Effector memory CD8-positive, alpha-beta T cell (primary cell): Measurements from ENCODE around the gene RNF207.
A peak's percentile ranks its signal among the peaks of the same experiment; 100 is the strongest.

Experiments used
- ATAC-seq: fragments of 150-1000 bp; cut with Tn5 transposase; replicated peaks from 2 replicates; pipeline ENCODE4 v1.10.0; 2021; ENCODE audit warnings: mild to moderate bottlenecking, moderate library complexity
- DNase-seq, 3 experiments: peaks; one replicate each; pipeline ENCODE4 v3.0.0; 2021
- H3K27ac Mint-ChIP-seq, 2 donors: one replicate each; pipeline ENCODE4 v1.8.0; 2022; ENCODE audit warnings: mild to moderate bottlenecking in 2 of 2, mixed read lengths in 2 of 2, moderate library complexity in 2 of 2
- H3K27me3 Mint-ChIP-seq, 2 donors: one replicate each; pipeline ENCODE4 v1.8.0; 2022; ENCODE audit warnings: mixed read lengths in 2 of 2
- H3K36me3 Mint-ChIP-seq: one replicate; pipeline ENCODE4 v1.8.0; 2022; ENCODE audit warnings: mild to moderate bottlenecking, moderate library complexity, mixed read lengths; ENCODE audit not compliant: insufficient read depth
- H3K4me1 Mint-ChIP-seq, 2 donors: one replicate each; pipeline ENCODE4 v1.8.0; 2022; ENCODE audit warnings: low read depth in 2 of 2, mixed read lengths in 2 of 2
- H3K4me3 Mint-ChIP-seq, 2 donors: one replicate each; pipeline ENCODE4 v1.8.0; 2022; ENCODE audit warnings: mild to moderate bottlenecking in 2 of 2, mixed read lengths in 2 of 2, moderate library complexity in 2 of 2
- H3K9me3 Mint-ChIP-seq, 2 donors: one replicate each; pipeline ENCODE4 v1.8.0; 2022; ENCODE audit warnings: mixed read lengths in 2 of 2
- total RNA-seq, 9 experiments: gene quantifications; one replicate each; lab custom pipeline; 2026; lab: John Stamatoyannopoulos, UW

The RNF207 gene, protein sequence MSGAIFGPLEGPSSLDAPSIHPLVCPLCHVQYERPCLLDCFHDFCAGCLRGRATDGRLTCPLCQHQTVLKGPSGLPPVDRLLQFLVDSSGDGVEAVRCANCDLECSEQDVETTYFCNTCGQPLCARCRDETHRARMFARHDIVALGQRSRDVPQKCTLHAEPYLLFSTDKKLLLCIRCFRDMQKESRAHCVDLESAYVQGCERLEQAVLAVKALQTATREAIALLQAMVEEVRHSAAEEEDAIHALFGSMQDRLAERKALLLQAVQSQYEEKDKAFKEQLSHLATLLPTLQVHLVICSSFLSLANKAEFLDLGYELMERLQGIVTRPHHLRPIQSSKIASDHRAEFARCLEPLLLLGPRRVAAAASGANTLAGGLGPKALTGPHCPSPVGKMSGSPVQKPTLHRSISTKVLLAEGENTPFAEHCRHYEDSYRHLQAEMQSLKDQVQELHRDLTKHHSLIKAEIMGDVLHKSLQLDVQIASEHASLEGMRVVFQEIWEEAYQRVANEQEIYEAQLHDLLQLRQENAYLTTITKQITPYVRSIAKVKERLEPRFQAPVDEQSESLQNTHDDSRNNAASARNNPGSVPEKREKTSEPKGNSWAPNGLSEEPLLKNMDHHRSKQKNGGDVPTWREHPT
- total RNA-seq, result 2.4 to 24.5 (median 9.8) reads per million in 9 experiments

DNA sequence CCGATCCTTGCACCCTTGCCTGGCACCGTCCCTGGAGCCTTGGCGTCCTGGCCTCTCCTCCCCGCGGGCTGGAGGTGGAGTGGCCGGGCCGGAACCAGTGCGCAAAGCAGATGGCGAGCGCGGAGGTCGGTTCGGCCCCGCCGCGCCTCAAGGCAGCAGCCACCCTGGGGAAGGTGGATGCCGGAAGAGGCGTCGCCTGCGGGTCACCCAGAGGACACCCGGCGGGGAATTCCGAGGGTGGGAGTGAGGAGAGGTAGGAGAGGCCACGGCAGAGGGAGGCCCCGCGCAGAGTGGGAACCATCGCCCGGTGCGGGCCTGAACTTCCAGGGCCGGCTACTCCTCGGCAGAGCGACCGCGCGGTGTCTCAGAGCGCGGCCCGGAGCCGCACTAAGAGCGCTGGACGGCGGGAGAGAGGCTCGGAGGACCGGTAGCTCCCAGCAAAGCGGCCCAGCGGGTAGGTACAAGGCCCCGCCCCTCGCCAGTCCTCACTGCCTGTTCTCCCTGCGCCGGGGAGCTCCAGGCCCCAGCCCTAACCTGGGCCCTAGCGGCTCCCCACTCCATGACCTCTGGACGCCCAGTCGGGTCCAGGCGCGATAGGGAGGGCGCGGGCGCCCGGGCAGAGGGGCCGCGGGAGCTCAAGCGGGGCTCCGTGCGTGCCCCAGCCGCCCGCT is at the start of gene RNF207:
Gene RNF207, plus strand, starts transcription at position 271 of the 671 bp plus-strand sequence. CDS start 417 bp downstream, outside the sequence.
- Mint-ChIP-seq H3K27me3 (peaks cover 0 to 6% of the 10 kb centered on the region in 2 donors), H3K27ac (peak within 1 kb of the TSS in 1 of 2 donors; percentile 23), H3K4me1 (peaks cover 0 to 10% of the 10 kb centered on the region in 2 donors)

DNA sequence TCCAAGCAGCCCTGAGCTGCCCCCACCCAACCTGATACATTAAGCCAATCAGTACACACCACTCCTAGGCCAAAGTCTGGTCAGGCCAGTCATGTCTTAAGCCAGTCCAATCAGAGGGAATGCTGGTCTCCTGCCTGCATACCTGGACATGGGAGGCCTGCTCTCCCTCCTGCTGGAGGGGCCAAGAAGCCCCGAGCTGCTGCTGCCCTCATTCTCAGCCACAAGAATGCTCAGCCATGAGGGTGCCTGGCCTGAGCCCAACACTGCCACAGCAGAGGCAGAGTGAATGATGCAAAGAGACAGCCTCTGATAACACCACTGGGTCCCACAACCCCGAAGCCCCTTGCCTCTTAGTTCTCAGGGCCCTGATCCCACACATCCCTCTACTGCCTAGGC is 48.8 kb upstream of the RNF207 start:
- H3K4me1 Mint-ChIP-seq, result peaks cover 0 to 7% of the 10 kb centered on the region in 2 donors
- no peaks in the 10 kb centered on the region for H3K36me3 Mint-ChIP-seq
- no peak for ATAC-seq
- no peaks in the 10 kb centered on the region for H3K9me3 Mint-ChIP-seq
- no peak for DNase-seq
- no peak overlapping the region for H3K27ac Mint-ChIP-seq
- no peak overlapping the region for H3K4me3 Mint-ChIP-seq
- peaks cover 26 to 46% of the 10 kb centered on the region in 2 donors for H3K27me3 Mint-ChIP-seq

More for the DNA sequence above, at the start of gene RNF207:
- Mint-ChIP-seq H3K9me3 (no peaks in the 10 kb centered on the region), H3K4me3 (peak within 1 kb of the TSS; percentile 67 to 75), H3K36me3 (peaks cover 3% of the 10 kb centered on the region)
- DNase-seq (peak; percentile 41 to 56 (median 56)), ATAC-seq (peak; percentile 87)

DNA sequence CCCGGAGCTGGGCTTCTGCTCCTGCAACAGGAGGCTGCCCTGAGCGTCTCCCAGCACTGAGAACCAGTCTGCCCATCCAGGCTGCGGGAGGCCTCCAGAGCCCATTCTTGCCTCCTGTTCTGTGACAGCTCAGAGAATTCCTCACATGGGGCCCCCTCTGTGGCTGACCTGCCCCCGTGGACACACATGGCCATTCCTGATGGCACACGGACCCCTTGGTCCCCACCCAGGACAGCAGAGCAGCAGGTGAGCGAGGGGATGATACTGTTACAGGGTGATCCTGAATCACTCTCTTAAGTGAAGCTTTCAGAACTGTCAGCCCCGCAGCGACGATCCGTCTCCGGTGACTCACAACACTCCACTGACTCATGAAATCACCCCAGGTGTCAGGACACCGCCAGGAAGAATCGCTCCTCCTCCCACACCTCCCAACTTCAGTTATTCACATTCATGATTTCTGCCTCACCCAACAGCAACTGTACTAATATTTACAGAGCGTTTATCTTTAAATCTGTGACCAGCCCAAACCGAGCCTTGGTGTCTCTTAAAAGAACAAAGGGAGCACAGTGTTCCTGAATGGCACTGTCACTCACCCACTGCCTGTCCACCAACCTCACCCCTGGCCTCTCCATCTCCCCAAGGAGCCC is 48.3 kb upstream of the RNF207 start:
- Mint-ChIP-seq H3K36me3 (no peaks in the 10 kb centered on the region), H3K4me1 (peaks cover 0 to 7% of the 10 kb centered on the region in 2 donors), H3K27ac (no peak overlapping the region), H3K27me3 (peaks cover 31 to 52% of the 10 kb centered on the region in 2 donors), H3K4me3 (no peak overlapping the region), H3K9me3 (no peaks in the 10 kb centered on the region)
- DNase-seq, result no peak
- ATAC-seq, result no peak

DNA sequence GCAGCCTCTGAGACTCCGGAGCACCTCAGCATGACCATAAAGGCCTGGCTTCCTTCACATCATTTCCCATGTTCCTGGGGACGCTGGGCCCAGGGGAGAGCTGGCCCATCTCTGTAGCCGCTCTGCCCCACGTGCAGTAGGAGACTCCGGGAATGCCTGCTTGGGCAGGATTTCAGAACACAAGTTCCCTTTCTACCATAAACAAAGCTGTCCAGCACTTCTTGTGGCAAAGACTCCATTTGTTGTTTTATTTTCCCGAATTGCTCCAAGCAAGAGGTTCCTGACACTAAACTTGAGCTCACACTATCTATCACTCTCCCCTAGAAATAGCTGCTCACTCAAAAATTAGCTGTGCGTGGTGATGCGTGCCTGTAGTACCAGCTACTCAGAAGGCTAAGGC is 47.7 kb upstream of the RNF207 start:
- peaks cover 0 to 7% of the 10 kb centered on the region in 2 donors for H3K4me1 Mint-ChIP-seq
- DNase-seq (no peak), ATAC-seq (no peak)
- no peak overlapping the region for H3K4me3 Mint-ChIP-seq
- no peaks in the 10 kb centered on the region for H3K9me3 Mint-ChIP-seq
- H3K27me3 Mint-ChIP-seq, result peaks cover 32 to 52% of the 10 kb centered on the region in 2 donors
- no peaks in the 10 kb centered on the region for H3K36me3 Mint-ChIP-seq
- no peak overlapping the region for H3K27ac Mint-ChIP-seq

DNA sequence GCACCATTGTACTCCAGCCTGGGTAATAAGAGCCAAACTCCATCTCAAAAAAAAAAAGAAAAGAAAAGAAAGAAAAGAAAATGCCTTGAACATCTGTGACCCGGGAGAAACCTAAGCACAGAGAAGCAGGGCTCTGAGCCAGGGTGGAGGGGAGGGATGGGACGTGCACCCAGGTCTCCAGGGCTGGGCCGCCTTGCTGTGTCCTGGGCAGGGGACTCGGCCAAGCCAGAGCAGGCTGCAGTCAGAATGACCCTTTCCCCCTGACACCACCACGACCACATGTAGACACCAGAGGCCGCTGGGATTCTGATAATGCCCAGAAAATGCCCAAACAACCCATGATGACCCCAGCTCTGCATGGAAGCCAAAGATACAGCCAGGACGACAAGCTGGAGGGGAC is 43.6 kb upstream of the RNF207 start:
- Mint-ChIP-seq H3K36me3 (no peaks in the 10 kb centered on the region), H3K9me3 (no peaks in the 10 kb centered on the region), H3K4me3 (no peak overlapping the region), H3K4me1 (peaks cover 0 to 3% of the 10 kb centered on the region in 2 donors), H3K27ac (no peak overlapping the region), H3K27me3 (peaks cover 61 to 85% of the 10 kb centered on the region in 2 donors)
- no peak for ATAC-seq
- DNase-seq, result no peak

DNA sequence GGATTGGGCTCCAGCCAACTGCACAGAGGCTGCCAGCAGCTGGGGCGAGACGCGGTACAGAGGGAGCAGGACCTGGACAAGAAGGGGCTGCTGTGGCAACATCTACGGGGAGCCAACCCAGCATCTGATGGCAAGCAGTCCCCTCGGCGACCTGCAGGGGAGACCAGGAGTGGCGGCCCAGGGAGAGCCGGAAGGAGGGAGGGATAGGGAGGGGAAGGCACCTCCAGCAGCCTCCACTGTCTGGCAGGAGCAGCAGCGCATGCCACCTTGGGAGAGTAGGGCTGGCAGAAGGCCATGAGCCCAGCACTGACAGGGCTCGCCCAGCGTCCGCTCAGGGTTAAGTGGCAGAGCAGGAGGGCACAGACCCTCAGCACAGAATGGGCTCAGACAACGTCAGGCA is 43.1 kb upstream of the RNF207 start:
- H3K4me1 Mint-ChIP-seq, result no peaks in the 10 kb centered on the region
- ATAC-seq, result no peak
- no peaks in the 10 kb centered on the region for H3K9me3 Mint-ChIP-seq
- peaks cover 64 to 85% of the 10 kb centered on the region in 2 donors for H3K27me3 Mint-ChIP-seq
- no peaks in the 10 kb centered on the region for H3K36me3 Mint-ChIP-seq
- no peak overlapping the region for H3K4me3 Mint-ChIP-seq
- H3K27ac Mint-ChIP-seq, result no peak overlapping the region
- DNase-seq, result no peak

DNA sequence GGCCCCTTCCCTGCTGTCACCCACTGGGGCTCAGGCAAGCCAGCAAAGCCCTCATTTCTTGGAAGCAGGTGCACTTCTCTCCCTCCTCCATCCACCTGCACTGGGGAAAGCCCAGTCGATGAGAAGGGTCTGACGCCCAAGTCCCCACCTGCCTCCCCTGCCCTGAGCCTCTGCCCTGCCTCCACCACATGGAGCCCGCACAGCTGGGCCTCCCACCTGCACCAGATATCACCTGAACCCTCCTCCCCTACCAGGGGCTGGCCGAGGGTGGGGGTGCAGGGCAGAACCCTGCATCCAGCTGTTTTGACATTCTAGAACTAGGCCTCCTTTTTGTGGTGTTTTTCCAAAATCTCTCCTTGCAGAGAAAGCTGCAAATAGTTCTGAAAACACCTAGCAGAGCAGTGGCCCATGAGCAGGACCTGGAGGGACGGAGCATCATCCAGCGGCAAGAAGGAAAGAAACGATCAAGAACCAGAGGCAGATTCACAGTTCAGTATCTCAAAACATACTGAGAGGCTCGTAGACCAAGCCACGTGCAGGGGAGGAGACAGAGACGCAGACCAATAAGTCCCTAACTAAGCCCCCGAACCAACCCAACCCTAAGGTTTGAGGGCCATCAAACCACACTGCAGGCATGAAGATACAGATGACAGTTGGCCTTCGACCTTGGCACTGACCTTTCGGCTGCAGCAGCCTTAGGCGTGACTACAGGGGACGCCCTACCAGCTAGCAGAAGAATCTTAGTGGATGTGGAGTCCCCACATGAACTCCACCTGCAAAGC is 42.5 kb upstream of the RNF207 start:
- Mint-ChIP-seq H3K4me1 (no peaks in the 10 kb centered on the region), H3K9me3 (no peaks in the 10 kb centered on the region), H3K27ac (no peak overlapping the region), H3K4me3 (no peak overlapping the region), H3K27me3 (peaks cover 70 to 85% of the 10 kb centered on the region in 2 donors), H3K36me3 (no peaks in the 10 kb centered on the region)
- no peak for DNase-seq
- ATAC-seq, result no peak

DNA sequence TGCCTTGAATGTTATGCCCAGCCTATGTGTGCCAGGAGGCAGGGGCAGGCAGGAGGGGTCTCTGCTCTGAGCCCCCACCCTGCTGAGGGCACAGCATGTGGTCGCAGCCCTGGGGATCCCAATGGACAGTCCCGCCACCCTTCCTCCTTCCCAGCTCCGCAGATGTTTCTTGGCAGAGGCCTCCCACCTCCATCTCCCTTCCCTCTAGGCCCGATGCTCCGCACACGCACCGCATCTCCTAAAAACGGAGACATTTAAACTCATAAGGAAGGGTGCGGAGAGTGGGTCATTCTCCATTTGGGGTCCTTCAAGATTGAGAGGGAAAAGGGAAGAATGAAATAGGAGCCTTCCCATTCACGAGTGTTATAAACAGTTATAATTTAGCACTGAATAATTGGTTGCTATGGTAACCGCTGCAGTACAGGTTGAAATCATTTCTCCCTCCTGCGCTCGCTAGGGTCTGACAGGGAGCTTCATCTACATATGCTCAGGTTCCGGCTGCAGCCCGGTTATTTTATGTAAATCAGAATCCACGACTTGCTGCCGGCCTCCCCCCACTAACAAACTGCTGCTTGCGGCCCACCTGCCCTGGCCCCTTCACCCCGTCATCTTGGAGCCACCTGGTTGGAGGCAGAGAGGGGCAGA is 41.8 kb upstream of the RNF207 start:
- Mint-ChIP-seq H3K27ac (no peak overlapping the region), H3K27me3 (peaks cover 71 to 85% of the 10 kb centered on the region in 2 donors), H3K4me3 (no peak overlapping the region), H3K36me3 (no peaks in the 10 kb centered on the region), H3K4me1 (no peaks in the 10 kb centered on the region), H3K9me3 (no peaks in the 10 kb centered on the region)
- no peak for DNase-seq
- ATAC-seq, result no peak

DNA sequence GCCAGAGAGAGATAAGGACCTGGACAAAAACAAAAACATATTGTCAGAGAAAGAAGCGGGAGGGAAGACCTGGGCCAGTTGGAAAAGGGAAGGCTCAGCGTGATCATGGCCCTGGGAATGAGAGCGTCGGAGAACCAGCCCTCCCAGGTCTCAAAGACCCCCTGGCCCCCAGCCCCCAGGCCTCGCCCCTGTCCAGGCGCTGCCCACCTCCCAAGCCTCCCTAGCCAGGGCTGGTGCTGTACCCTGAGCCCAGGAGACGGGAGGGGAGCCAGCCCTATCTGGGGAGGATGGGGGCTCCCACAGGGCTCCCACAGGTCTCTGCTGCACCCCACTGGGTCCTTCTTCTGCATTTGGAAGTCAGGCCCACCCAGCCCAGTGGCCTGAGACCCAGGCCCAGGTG is 40.9 kb upstream of the RNF207 start:
- H3K9me3 Mint-ChIP-seq, result no peaks in the 10 kb centered on the region
- no peaks in the 10 kb centered on the region for H3K36me3 Mint-ChIP-seq
- no peaks in the 10 kb centered on the region for H3K4me1 Mint-ChIP-seq
- H3K4me3 Mint-ChIP-seq, result no peak overlapping the region
- H3K27me3 Mint-ChIP-seq, result peaks cover 61 to 85% of the 10 kb centered on the region in 2 donors
- no peak for ATAC-seq
- no peak overlapping the region for H3K27ac Mint-ChIP-seq
- no peak for DNase-seq

DNA sequence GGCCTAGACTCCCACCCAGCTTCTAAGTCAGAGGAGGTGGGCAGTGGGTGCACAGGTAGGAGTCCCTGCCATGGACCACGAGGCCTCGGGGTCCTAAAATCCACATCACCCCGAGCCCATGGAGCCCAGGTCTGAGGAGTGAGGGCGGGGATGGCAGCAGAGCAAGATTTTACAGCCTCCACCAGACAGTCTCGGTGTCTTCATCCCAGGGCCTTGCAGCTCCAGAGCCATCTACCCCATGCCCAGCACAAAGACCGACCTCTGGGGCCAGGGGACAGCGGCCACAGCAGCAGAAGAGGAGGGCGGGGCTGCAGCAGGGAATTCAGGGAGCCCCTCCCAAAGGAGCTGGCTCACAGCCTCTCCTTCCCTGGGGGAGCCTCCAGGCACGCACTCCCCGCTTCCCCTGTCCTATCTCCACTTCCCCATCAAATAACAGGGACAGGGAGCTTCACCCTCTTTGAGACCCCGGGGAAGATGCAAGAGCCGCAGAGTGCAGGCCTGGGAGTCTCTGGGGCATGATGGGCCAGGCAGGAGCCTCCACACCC is 40.4 kb upstream of the RNF207 start:
- DNase-seq, result no peak
- no peak overlapping the region for H3K4me3 Mint-ChIP-seq
- no peaks in the 10 kb centered on the region for H3K36me3 Mint-ChIP-seq

DNA sequence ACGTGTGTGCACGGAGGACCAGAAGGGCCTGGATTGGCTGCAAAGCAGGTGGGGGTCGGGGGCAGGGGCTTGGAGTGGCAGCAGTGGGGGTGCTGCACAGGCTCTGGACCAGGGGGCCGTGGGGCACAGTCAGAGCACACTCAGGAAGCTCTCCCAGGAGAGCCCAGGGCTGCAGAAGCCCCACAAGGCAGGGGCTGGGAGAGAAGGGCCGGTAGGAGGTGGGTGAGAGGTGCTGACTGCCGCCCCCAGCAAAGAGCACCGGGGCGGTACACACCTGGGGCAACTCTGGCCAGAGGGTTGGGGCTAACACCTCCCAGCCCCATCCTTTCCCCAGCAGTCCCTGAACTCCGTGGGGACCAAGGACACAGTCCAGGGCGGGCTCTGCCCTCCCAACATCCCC is 39.7 kb upstream of the RNF207 start:
- ATAC-seq (no peak), DNase-seq (no peak)
- Mint-ChIP-seq H3K4me1 (no peaks in the 10 kb centered on the region), H3K27me3 (peaks cover 54 to 79% of the 10 kb centered on the region in 2 donors), H3K4me3 (no peak overlapping the region), H3K9me3 (no peaks in the 10 kb centered on the region), H3K36me3 (no peaks in the 10 kb centered on the region), H3K27ac (no peak overlapping the region)

More for the DNA sequence above, 40.4 kb upstream of the RNF207 start:
- Mint-ChIP-seq H3K4me1 (no peaks in the 10 kb centered on the region), H3K9me3 (no peaks in the 10 kb centered on the region), H3K27ac (no peak overlapping the region), H3K27me3 (peaks cover 61 to 84% of the 10 kb centered on the region in 2 donors)
- ATAC-seq, result no peak
